GM18502 (cell line): ENCODE data around the gene IGF1R.

Experiments used
- ATAC-seq: cut with Tn5 transposase; IDR thresholded peaks from one replicate; pipeline ENCODE4 v1.9.1; 2021; ENCODE audit warnings: mild to moderate bottlenecking; ENCODE audit not compliant: unreplicated experiment, poor library complexity

Gene IGF1R

GRCh38 chr15:98699591-98700424 lies 51.5 kb downstream of the IGF1R start:
- no peak for ATAC-seq

- ATAC-seq: no peak
Measured at GRCh38 chr15:98700519-98700918, 52.2 kb downstream of the IGF1R start.

GRCh38 chr15:98703126-98703685 lies 54.9 kb downstream of the IGF1R start:
- no peak for ATAC-seq

GRCh38 chr15:98705070-98705469 lies 56.7 kb downstream of the IGF1R start:
- no peak for ATAC-seq

- no peak for ATAC-seq
Measured at GRCh38 chr15:98706387-98706786, 58.0 kb downstream of the IGF1R start.

- ATAC-seq: no peak
Measured at GRCh38 chr15:98706986-98707385, 58.6 kb downstream of the IGF1R start.

- no peak for ATAC-seq
Measured at GRCh38 chr15:98708037-98708590, 59.8 kb downstream of the IGF1R start.

GRCh38 chr15:98711810-98712209 lies 63.5 kb downstream of the IGF1R start:
- no peak for ATAC-seq

GRCh38 chr15:98712845-98713584 lies 64.7 kb downstream of the IGF1R start:
- peak; percentile 20 for ATAC-seq

- peak; percentile 65 for ATAC-seq
Measured at GRCh38 chr15:98713585-98714001, 65.3 kb downstream of the IGF1R start.

GRCh38 chr15:98714922-98715321 lies 66.6 kb downstream of the IGF1R start:
- ATAC-seq: no peak

- ATAC-seq: no peak
Measured at GRCh38 chr15:98715401-98715800, 67.1 kb downstream of the IGF1R start.

- ATAC-seq: no peak
Measured at GRCh38 chr15:98715890-98716443, 67.6 kb downstream of the IGF1R start.

- ATAC-seq: no peak
Measured at GRCh38 chr15:98717371-98717770, 69.0 kb downstream of the IGF1R start.

GRCh38 chr15:98717942-98718341 lies 69.6 kb downstream of the IGF1R start:
- no peak for ATAC-seq

- no peak for ATAC-seq
Measured at GRCh38 chr15:98718426-98719136, 70.2 kb downstream of the IGF1R start.

- ATAC-seq: no peak
Measured at GRCh38 chr15:98719137-98719740, 70.9 kb downstream of the IGF1R start.

- no peak for ATAC-seq
Measured at GRCh38 chr15:98720031-98720430, 71.7 kb downstream of the IGF1R start.
